Cardiac fibroblast (primary cell): Measurements from ENCODE around the gene CD79A.
"Not testable (repeated sequence)": the region's sequence is repeated elsewhere in the genome, so short reads cannot be mapped to it uniquely, and the experiment has no call there.

ENCODE experiments used
- DNase-seq, 2 donors: peaks; one replicate each; pipeline versions ENCODE4 v3.0.0 to v3.0.0-alpha.2; 2010; ENCODE audit warnings: low read depth in 2 of 2
- H3K4me3 ChIP-seq, 2 donors: replicated peaks in 1 of 2; 1 replicate in 1 of 2; 2 replicates in 1 of 2; pipeline ENCODE4 v1.5.1; 2011; ENCODE audit warnings: low read depth in 2 of 2, low read length in 2 of 2, mild to moderate bottlenecking in 2 of 2, moderate library complexity in 1 of 2
- CTCF ChIP-seq: IDR thresholded peaks from one replicate; pipeline ENCODE4 v1.5.1; 2011; ENCODE audit warnings: low read depth, mild to moderate bottlenecking, low read length, inconsistent platforms

CD79A gene

GRCh38 chr19:41910240-41910991, 33.3 kb downstream of the CD79A start:
- H3K4me3 ChIP-seq = no peak overlapping the region
- no peak for DNase-seq
- no peak for TF ChIP-seq CTCF

- DNase-seq = no peak
- no peak for TF ChIP-seq CTCF
- H3K4me3 ChIP-seq = no peak overlapping the region
Measured at GRCh38 chr19:41910992-41911888, 34.2 kb downstream of the CD79A start.

- DNase-seq = no peak
- TF ChIP-seq CTCF = no peak
- H3K4me3 ChIP-seq = no peak overlapping the region
Measured at GRCh38 chr19:41911889-41912731, 35.0 kb downstream of the CD79A start.

GRCh38 chr19:41912899-41913537, 35.9 kb downstream of the CD79A start:
- no peak overlapping the region for H3K4me3 ChIP-seq
- TF ChIP-seq CTCF = no peak
- no peak for DNase-seq

- no peak for TF ChIP-seq CTCF
- no peak for DNase-seq
- H3K4me3 ChIP-seq = no peak overlapping the region
Measured at GRCh38 chr19:41913538-41914423, 36.7 kb downstream of the CD79A start.

- DNase-seq, H3K4me3 ChIP-seq: not testable (repeated sequence)
Measured at GRCh38 chr19:41914424-41914834, 37.4 kb downstream of the CD79A start.
